ENCODE results near the gene CADM1.

The CADM1 gene

GRCh38 chr11:115297330-115297729 lies 206.9 kb downstream of the CADM1 start:
- in situ Hi-C loops (cut with MboI; ENCODE audit: low sequenced_read_pairs) = no loop called here

DNA sequence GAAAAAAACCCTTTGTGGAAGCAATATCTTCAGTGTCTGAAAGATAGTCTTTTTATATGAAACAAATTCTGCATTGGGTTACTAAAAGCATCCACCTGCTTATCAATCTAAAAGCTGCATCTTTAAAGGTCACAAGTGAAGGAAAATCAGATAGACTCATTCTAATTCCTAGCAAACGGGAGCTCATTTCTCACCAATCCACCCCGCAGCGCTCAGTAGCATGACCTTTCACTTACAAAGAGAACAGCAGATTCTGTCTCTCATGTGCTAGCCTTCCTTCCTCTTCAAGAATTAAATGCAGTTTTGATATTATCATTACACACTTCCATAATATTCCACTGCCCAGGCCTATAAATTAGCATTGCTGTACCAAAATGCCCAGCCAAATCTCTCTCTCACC lies 212.9 kb downstream of the CADM1 start:
- in situ Hi-C loops (cut with MboI; ENCODE audit: low sequenced_read_pairs) = no loop called here

GRCh38 chr11:115290893-115291292 lies 213.3 kb downstream of the CADM1 start:
- in situ Hi-C loops (cut with MboI; ENCODE audit: low sequenced_read_pairs) = no loop called here

GRCh38 chr11:115290479-115290878 lies 213.7 kb downstream of the CADM1 start:
- in situ Hi-C loops (cut with MboI; ENCODE audit: low sequenced_read_pairs) = no loop called here

DNA sequence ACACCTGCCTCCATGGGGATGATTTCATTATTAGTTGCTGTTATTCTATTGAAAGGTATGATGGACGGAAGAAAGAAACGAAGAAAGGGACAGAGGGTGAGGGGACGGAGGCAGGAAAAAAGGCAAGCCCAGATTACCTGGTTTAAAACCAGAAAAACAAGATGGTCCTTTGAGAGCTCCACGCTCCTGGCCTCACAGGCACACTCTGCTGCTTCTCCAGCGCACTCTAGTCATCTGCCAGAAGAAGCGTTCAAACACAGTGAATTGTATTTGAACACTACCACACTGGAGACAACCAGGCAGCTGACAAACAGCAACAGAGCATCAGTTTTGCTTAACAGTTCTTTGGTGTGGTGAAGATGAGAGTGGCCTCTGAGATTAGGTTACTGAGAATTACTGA lies 216.9 kb downstream of the CADM1 start:
- in situ Hi-C loops (cut with MboI; ENCODE audit: low sequenced_read_pairs) = no loop called here

- in situ Hi-C loops (cut with MboI; ENCODE audit: low sequenced_read_pairs) = no loop called here
Observed at GRCh38 chr11:115286614-115287013, 217.6 kb downstream of the CADM1 start.

GRCh38 chr11:115284773-115285172 lies 219.4 kb downstream of the CADM1 start:
- in situ Hi-C loops (cut with MboI; ENCODE audit: low sequenced_read_pairs) = no loop called here

GRCh38 chr11:115282923-115283322 lies 221.3 kb downstream of the CADM1 start:
- in situ Hi-C loops (cut with MboI; ENCODE audit: low sequenced_read_pairs) = no loop called here

GRCh38 chr11:115280775-115281174 lies 223.4 kb downstream of the CADM1 start:
- in situ Hi-C loops (cut with MboI; ENCODE audit: low sequenced_read_pairs) = no loop called here

- in situ Hi-C loops (cut with MboI; ENCODE audit: low sequenced_read_pairs) = no loop called here
Observed at GRCh38 chr11:115279813-115280761, 224.1 kb downstream of the CADM1 start.

DNA sequence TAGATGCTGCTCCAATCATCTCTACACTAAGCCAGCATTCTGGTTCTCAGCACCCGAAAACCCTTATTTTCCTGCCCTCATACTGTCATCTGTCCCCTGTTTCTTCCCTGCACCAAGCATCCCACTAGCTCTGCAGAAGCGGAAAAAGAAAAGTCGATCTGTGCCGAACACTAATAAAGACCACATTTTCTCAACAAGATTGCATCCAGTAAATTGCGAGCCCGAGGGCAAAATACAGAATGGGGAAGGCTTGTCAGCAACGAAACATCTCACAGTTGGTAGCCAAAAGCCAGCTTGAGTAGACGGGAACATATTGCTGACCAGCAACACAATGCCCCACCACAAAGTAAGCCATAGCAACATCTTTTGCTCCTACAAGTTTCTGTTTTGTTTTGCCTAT lies 227.4 kb downstream of the CADM1 start:
- in situ Hi-C loops (cut with MboI; ENCODE audit: low sequenced_read_pairs) = no loop called here

DNA sequence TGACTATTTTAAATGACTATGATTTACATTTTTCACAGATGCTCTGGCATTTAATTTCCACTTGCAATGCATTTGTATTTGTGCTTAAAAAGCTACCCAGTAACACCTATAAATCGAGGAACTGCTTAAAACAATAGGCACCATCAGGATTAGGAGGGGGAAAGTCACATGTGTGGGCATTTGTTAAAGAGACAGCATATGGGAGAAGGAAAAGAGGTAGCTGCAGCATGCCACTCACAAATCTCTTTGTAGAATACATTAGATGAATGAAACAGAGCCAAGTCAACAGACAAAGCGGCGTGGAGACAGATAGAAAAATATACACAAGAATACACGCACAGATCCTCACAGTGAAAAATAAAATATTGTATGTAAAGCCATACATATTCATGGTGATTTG lies 228.0 kb downstream of the CADM1 start:
- in situ Hi-C loops (cut with MboI; ENCODE audit: low sequenced_read_pairs) = no loop called here

DNA sequence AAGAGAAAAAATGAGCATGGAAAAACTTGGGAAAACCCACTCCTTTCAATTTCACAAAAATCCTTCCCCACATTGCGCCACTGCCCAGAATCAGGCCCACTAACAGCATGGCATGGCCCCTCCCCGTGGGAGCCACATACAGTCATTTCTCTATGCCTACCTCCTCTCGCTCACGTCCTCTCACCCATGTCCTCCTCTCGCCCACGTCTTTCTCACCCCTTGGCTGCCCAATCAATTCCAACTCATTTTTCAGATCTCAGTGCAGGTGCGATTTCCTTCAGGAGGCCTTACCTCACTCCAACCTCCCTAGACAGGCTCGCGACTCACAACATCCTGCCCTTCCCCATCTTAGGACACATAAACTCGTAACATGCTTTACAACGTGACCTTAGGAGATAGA lies 229.2 kb downstream of the CADM1 start:
- in situ Hi-C loops (cut with MboI; ENCODE audit: low sequenced_read_pairs) = no loop called here

DNA sequence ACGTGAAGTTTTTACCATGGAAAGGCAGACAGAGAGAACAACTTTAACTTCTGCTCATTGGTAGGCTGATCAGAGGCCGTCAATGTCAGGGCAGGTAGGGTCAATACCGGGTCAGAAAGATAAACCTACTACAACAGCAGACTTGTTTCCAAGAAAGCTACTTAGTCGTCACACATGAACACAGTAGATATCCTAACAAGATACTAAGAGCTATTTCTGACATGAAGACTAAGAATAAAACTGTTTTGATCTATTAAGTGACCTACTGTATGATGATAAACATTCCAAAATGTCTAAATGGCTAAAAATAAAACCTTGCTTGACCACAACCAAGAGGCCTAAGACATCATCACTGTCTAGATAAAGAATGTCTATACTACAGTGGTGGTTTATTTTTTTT lies 231.3 kb downstream of the CADM1 start:
- in situ Hi-C loops (cut with MboI; ENCODE audit: low sequenced_read_pairs) = no loop called here

GRCh38 chr11:115271643-115272042 lies 232.6 kb downstream of the CADM1 start:
- in situ Hi-C loops (cut with MboI; ENCODE audit: low sequenced_read_pairs) = no loop called here

DNA sequence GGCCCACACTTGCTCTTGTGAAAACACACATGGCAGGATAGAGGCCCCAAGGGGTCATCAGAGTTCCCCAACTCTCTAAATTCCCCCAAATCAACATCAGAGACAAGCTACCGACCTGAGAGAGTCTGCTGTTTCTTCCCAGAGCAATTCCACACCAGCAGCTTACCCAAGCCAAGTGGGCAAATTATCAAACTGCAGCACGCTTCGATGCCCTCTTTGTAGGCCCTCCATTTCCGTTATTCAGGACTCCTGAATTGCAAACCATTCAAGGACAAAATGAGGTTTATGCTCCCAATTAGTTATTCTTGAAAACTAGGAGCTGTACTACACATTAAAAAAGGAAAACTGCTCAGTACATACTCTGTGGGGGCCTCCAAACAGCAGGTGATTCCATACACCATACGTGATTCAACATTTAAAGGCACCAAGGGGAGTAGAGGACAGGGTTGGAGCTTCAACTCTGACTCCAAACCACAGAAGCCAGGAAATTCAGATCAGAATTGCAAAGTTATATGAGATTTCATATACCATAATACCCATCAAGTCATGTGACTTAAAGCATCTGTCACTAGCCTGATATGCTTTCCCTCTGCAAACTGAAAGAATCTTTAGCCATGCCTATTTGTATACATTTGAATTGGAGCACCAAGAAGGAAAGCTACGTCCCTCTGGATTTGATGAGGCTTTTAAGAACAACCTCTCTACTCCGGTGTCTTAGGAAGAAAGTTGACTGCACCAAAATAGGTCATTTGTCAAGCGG lies 234.8 kb downstream of the CADM1 start:
- in situ Hi-C loops (cut with MboI; ENCODE audit: low sequenced_read_pairs) = no loop called here

DNA sequence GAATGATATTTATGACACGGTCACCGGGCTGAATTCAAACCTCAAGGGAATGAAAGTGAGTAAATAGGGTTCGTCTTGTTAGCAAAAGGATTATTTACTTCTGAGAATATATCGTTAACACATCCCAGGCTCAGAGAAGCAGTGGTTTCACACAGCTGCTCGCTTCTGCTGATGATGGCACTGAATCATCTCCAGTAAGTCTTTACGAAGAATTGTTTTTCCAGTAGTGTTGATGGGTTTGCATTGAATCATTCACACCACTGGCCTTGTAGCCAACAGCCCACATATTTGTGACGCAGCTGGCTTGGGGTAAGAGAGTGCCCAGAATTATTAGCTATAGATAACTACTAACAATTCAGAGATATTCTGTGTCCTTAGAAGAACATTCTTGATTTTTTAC lies 236.3 kb downstream of the CADM1 start:
- in situ Hi-C loops (cut with MboI; ENCODE audit: low sequenced_read_pairs) = no loop called here

DNA sequence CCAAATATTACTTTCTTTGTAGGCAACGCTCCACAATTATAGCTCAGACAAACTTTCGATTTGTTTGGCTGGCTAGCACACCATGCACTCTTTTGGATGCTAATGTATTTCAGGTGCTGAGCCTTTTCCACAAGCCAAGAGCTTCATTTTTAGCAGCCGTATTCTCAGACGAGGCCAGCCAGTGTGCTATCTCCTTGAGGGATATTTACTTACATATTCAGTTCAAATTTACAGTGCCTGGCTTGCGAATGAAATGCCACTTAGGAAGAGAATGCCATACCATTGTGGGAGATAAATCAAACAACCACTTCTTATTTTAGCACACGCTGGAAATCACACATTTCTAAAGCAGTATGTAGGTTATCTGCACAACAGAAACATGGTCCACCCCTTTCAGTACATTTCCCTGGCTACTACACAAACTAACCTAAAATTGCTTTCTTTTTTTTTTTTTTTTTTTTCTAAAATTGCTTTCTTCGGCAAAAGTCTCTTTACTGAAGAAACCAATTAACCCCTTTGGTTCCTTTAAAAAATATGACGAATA lies 236.9 kb downstream of the CADM1 start:
- in situ Hi-C loops (cut with MboI; ENCODE audit: low sequenced_read_pairs) = no loop called here

DNA sequence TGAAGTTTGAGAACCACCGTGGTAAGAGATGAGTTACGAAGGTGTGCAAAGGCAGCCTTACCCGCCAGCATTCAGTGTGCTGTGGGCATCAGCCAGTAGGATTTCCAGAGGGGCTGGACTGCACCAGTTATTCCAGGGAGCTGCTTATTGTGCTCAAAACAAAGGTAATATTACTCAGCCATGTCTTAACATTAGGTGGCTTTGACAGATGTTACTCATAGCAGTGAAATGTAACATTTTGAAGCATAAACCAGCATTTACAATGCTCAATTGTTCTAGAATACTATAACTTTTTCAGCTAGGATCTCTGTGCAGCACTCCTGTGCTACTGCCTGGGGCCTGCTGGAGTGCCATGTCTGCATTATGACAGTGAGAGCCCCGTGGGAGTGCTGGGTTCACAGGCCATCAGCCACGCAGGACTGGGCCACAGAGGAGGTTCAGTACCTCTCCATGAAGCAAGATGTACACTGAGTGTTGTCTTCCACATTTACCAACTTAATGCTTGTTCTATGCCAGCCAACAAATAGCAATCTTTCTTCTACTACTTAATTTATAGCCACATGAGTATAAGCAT lies 238.1 kb downstream of the CADM1 start:
- in situ Hi-C loops (cut with MboI; ENCODE audit: low sequenced_read_pairs) = no loop called here

DNA sequence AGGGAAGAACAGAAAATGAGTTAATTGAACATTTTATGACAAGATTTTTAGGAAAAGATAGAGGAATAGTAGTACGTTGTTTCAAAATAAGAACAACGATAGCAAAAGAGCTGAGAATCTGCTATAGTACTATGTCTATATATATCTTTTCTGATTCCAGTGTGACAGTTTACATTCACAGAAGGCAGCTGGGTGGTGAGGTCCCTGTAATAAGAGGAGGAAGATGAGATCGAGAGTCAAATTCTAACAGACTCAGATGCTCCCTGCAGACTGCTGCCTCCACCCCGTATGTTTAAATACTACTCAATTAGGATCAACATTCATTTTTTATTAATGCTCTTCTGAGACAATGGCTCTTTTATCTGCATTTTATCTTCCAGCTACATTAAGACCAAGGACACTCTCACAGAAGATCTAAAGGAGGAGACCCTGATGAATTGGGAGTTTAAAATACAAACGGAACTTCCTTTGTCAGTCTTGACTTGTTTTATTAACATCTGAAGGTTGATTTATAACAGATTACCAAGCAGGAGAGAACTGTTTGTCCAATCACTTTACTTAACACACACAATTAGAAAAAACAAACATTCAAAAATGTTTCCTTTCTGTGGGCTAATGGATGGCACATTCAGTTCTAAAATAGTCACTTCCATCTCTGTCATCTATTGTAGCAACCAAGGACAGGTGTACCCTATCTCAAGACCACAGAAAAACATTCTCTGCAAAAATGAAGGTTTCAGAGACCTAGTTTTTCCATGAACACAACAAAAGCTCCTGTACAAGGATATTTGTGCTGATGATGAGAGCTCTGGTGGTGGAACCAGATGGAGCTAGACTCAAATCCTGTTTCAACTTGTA lies 240.2 kb downstream of the CADM1 start:
- in situ Hi-C loops (cut with MboI; ENCODE audit: low sequenced_read_pairs) = no loop called here

DNA sequence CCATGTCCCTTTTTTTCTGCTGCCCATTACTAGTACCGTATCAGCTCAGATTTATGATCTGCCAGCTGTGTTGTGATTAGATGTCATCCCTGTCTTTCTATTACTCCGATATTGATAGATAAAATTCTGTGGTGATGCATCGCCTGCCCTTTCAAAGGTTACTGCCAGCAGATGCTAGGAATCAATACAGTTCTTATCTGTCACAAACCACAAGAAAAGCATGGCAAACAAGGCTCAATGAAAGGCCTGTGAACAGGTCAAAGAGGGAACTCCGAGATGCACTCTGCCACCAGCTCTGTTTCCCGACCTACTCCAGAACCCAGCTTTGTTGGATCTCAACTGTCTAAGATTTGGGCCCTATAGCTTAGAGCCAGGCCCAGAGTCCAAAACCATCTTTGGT lies 246.0 kb downstream of the CADM1 start:
- in situ Hi-C loops (cut with MboI; ENCODE audit: low sequenced_read_pairs) = no loop called here
